ENCODE data around the gene SOX6. TPM values are rescaled to one million over a fixed set of nuclear protein-coding genes. Genes with fewer than 3 reads are reported as not detected.

SOX6 gene
- total RNA-seq, 1 donor from 2014 or later, result 13.2 TPM

GRCh38 chr11:16276251-16276650, 80.1 kb downstream of the SOX6 start:
- H4K20me1 ChIP-seq (ENCODE audit: insufficient read depth, low read length), result no peaks in the 10 kb centered on the region
- H3K27me3 Mint-ChIP-seq (ENCODE audit: low read depth, unreplicated experiment), result no peaks in the 10 kb centered on the region
- no peak for TF ChIP-seq CTCF (IDR thresholded peaks at IDR 0.05; ENCODE audit: insufficient read depth, low read depth, low read length)
- TF ChIP-seq EZH2 (IDR thresholded peaks at IDR 0.05; ENCODE audit: insufficient read depth, low read length), result no peak
- no peak overlapping the region for H3K27ac ChIP-seq (ENCODE audit: low read depth, low read length)
- no peaks in the 10 kb centered on the region for H3K79me2 ChIP-seq (ENCODE audit: insufficient read depth, low read length)
- H2AFZ ChIP-seq (ENCODE audit: low read depth, low read length), result no peak overlapping the region
- H3K27ac Mint-ChIP-seq (ENCODE audit: unreplicated experiment), result no peak overlapping the region
- H3K36me3 ChIP-seq (ENCODE audit: insufficient read depth, low read length), result no peaks in the 10 kb centered on the region
- no peaks in the 10 kb centered on the region for H3K9me3 ChIP-seq (ENCODE audit: insufficient read depth, low read depth, low read length)
- H3K4me1 Mint-ChIP-seq (ENCODE audit: low read depth, unreplicated experiment), result no peaks in the 10 kb centered on the region
- FAIRE-seq, result no peak
- H3K4me1 ChIP-seq (ENCODE audit: insufficient read depth, low read length), result no peaks in the 10 kb centered on the region
- no peaks in the 10 kb centered on the region for H3K9me3 Mint-ChIP-seq (ENCODE audit: unreplicated experiment)
- no peaks in the 10 kb centered on the region for H3K36me3 Mint-ChIP-seq (ENCODE audit: low read depth, unreplicated experiment)
- no peak overlapping the region for H3K4me2 ChIP-seq (ENCODE audit: low read length)
- no peak overlapping the region for H3K9ac ChIP-seq (ENCODE audit: low read length)
- DNase-seq (ENCODE audit: low read depth), result no peak
- no peaks in the 10 kb centered on the region for H3K27me3 ChIP-seq (ENCODE audit: insufficient read depth, low read length)
- H3K4me3 ChIP-seq (ENCODE audit: insufficient read depth, low read depth, low read length), result no peak overlapping the region
- no peak overlapping the region for H3K4me3 Mint-ChIP-seq (ENCODE audit: unreplicated experiment)

- no peak overlapping the region for H3K27ac Mint-ChIP-seq (ENCODE audit: unreplicated experiment)
Measured at GRCh38 chr11:16271258-16271657, 85.1 kb downstream of the SOX6 start.

More at GRCh38 chr11:16271258-16271657, 85.1 kb downstream of the SOX6 start:
- no peak for DNase-seq (ENCODE audit: low read depth)
- Mint-ChIP-seq H3K9me3 (ENCODE audit: unreplicated experiment) (peaks cover 3% of the 10 kb centered on the region), H3K4me1 (ENCODE audit: low read depth, unreplicated experiment) (no peaks in the 10 kb centered on the region), H3K4me3 (ENCODE audit: unreplicated experiment) (no peak overlapping the region), H3K36me3 (ENCODE audit: low read depth, unreplicated experiment) (no peaks in the 10 kb centered on the region), H3K27me3 (ENCODE audit: low read depth, unreplicated experiment) (no peaks in the 10 kb centered on the region)
- H3K79me2 ChIP-seq (ENCODE audit: insufficient read depth, low read length), result no peaks in the 10 kb centered on the region
- no peak overlapping the region for H3K4me3 ChIP-seq (ENCODE audit: insufficient read depth, low read depth, low read length)
- H3K27ac ChIP-seq (ENCODE audit: low read depth, low read length), result no peak overlapping the region
- no peaks in the 10 kb centered on the region for H3K36me3 ChIP-seq (ENCODE audit: insufficient read depth, low read length)
- H3K9ac ChIP-seq (ENCODE audit: low read length), result no peak overlapping the region
- TF ChIP-seq EZH2 (IDR thresholded peaks at IDR 0.05; ENCODE audit: insufficient read depth, low read length) (no peak), CTCF (IDR thresholded peaks at IDR 0.05; ENCODE audit: insufficient read depth, low read depth, low read length) (no peak)
- H3K27me3 ChIP-seq (ENCODE audit: insufficient read depth, low read length), result no peaks in the 10 kb centered on the region
- no peaks in the 10 kb centered on the region for H3K4me1 ChIP-seq (ENCODE audit: insufficient read depth, low read length)
- FAIRE-seq, result no peak
- no peak overlapping the region for H3K4me2 ChIP-seq (ENCODE audit: low read length)
- H4K20me1 ChIP-seq (ENCODE audit: insufficient read depth, low read length), result no peaks in the 10 kb centered on the region
- H2AFZ ChIP-seq (ENCODE audit: low read depth, low read length), result no peak overlapping the region
- H3K9me3 ChIP-seq (ENCODE audit: insufficient read depth, low read depth, low read length), result no peaks in the 10 kb centered on the region

All from astrocyte (in vitro differentiated cells and primary cell).